Measurements from ENCODE around the gene ZNF724.
A peak's percentile ranks its signal among the peaks of the same experiment; 100 is the strongest.
"Not testable (repeated sequence)": the region's sequence is repeated elsewhere in the genome, so short reads cannot be mapped to it uniquely, and the experiment has no call there.

The ZNF724 gene

DNA sequence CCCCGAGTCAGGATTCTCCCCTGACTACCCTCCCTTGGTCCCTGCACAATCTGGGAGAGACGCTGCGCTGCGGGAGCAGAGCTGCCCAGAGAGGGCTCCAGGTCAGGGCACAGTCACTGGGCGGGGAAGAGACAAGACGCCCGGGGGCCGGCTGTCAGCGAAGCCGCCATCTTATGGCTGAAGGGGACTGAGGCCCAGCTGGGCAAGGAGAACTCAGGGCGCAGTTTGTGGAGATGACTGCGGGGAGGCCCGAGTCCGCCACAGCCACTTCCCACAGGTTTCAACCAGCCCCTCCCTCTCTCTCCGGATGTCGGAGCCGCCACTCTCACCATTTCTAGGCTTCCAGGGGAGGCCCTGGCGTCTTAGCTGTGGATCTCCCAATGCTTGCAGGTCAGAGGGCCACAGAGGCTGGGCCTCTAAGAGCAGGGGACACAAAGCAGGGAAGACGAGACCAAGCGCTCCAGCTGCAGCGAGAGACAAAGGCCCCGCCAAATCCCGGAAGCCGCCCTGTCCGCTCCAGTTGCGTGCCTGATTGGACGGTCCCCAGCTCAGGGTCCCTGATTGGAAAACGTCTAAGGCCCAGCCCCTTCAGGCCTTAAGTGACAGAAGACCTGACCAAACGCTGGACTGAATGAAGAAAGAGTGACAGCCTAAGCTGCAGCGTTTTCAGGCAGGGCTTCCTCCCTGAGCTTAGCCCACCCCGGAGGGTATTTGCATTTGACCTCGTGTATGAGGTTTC lies at the start of gene ZNF724:
TSS of gene ZNF724 (minus strand) at position 484 of the 739 bp plus-strand sequence. CDS start at position 332, 152 bp downstream.
- H3K4me3 ChIP-seq (ENCODE audit: insufficient read length, low read depth), result peak within 1 kb of the TSS; percentile 95
- peak within 1 kb of the TSS; percentile 94 for H3K9ac ChIP-seq (ENCODE audit: insufficient read length, low read depth)
- peaks cover 37% of the 10 kb centered on the region for H3K36me3 ChIP-seq (ENCODE audit: insufficient read depth, insufficient read length, low read length)
- TF ChIP-seq ZNF274 (IDR thresholded peaks at IDR 0.05; ENCODE audit: low read depth, low read length) (no peak), SUZ12 (IDR thresholded peaks at IDR 0.05; ENCODE audit: extremely low read depth, insufficient read depth, insufficient read length) (no peak), YY1 (IDR thresholded peaks at IDR 0.05; ENCODE audit: insufficient read depth, insufficient read length) (no peak)
- H3K4me1 ChIP-seq (ENCODE audit: insufficient read depth, insufficient read length), result peaks cover 2% of the 10 kb centered on the region
- DNase-seq (ENCODE audit: low read depth, low spot score), result peak; percentile 98
- no peaks in the 10 kb centered on the region for H3K27me3 ChIP-seq (ENCODE audit: insufficient read depth, insufficient read length)
- H3K9me3 ChIP-seq (ENCODE audit: insufficient read depth, low read length), result peaks cover 15% of the 10 kb centered on the region

DNA sequence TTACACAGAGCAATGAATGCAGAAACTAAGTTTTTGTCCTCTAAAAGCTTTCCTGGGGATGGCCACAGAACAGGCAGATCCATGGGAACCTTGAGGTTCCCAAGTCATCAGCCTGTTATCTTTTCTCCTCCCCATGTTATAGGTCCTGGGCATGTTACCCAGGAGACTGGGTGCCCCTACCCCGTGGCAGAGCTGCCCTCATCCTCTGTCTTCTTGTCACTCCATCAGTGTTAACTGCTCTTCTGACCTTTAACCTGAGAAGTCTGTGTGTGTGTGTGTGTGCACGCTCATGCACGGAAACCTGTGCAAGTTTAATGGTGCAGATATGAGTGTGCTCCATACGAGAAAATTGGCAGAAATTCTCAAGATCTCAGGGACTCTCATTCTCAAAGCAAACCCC lies 43.9 kb upstream of the ZNF724 start:
- no peak overlapping the region for H3K4me3 ChIP-seq (ENCODE audit: insufficient read length, low read depth)
- no peaks in the 10 kb centered on the region for H3K4me1 ChIP-seq (ENCODE audit: insufficient read depth, insufficient read length)
- no peak overlapping the region for H3K9ac ChIP-seq (ENCODE audit: insufficient read length, low read depth)
- TF ChIP-seq YY1 (IDR thresholded peaks at IDR 0.05; ENCODE audit: insufficient read depth, insufficient read length) (no peak), ZNF274 (IDR thresholded peaks at IDR 0.05; ENCODE audit: low read depth, low read length) (no peak), SUZ12 (IDR thresholded peaks at IDR 0.05; ENCODE audit: extremely low read depth, insufficient read depth, insufficient read length) (no peak)
- H3K36me3 ChIP-seq (ENCODE audit: insufficient read depth, insufficient read length, low read length), result no peaks in the 10 kb centered on the region
- no peak for DNase-seq (ENCODE audit: low read depth, low spot score)
- no peaks in the 10 kb centered on the region for H3K27me3 ChIP-seq (ENCODE audit: insufficient read depth, insufficient read length)
- 0 out of 2 replicates have a peak, but pooled peaks cover 4% of the 10 kb centered on the region for H3K9me3 ChIP-seq (ENCODE audit: insufficient read depth, low read length)

DNA sequence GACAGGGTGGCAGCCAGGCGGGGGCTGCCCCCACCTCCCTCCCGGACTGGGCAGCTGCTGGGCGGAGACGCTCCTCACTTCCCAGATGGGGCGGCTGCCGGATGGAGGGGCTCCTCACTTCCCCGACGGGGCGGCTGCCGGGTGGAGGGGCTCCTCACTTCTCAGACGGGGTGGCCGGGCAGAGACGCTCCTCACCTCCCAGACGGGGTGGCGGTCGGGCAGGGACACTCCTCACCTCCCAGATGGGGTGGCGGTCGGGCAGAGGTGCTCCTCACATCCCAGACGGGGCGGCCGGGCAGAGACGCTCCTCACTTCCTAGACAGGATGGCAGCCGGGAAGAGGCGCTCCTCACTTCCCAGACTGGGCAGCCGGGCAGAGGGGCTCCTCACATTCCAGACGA lies 39.8 kb upstream of the ZNF724 start:
- peaks cover 25% of the 10 kb centered on the region for H3K9me3 ChIP-seq (ENCODE audit: insufficient read depth, low read length)
- not testable (repeated sequence) for H3K4me3 ChIP-seq (ENCODE audit: insufficient read length, low read depth); DNase-seq (ENCODE audit: low read depth, low spot score); H3K4me1 ChIP-seq (ENCODE audit: insufficient read depth, insufficient read length); H3K36me3 ChIP-seq (ENCODE audit: insufficient read depth, insufficient read length, low read length); H3K9ac ChIP-seq (ENCODE audit: insufficient read length, low read depth); H3K27me3 ChIP-seq (ENCODE audit: insufficient read depth, insufficient read length)

DNA sequence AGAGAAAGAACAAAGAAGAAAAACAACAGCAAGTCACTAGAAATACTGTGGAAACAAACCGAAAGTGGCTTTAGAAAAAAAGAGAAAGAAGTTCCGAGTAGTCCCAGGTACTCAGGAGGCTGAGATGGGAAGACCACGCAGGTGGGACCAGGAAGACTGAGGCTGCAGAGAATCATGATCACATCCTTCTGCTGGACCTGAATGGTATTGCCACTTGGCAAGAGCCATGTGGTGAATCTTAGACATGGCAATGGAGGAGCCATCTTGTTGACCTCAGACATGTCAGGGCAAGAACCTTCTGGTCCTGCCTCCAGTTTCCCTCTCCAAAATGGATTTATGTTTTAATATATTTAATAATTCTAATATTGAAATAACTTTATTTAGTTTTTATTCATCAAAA lies 37.4 kb upstream of the ZNF724 start:
- Histone ChIP-seq H3K9ac (ENCODE audit: insufficient read length, low read depth) (no peak overlapping the region), H3K4me1 (ENCODE audit: insufficient read depth, insufficient read length) (no peaks in the 10 kb centered on the region), H3K9me3 (ENCODE audit: insufficient read depth, low read length) (peaks cover 25% of the 10 kb centered on the region), H3K4me3 (ENCODE audit: insufficient read length, low read depth) (no peak overlapping the region), H3K27me3 (ENCODE audit: insufficient read depth, insufficient read length) (no peaks in the 10 kb centered on the region), H3K36me3 (ENCODE audit: insufficient read depth, insufficient read length, low read length) (no peaks in the 10 kb centered on the region)
- TF ChIP-seq ZNF274 (IDR thresholded peaks at IDR 0.05; ENCODE audit: low read depth, low read length) (no peak), YY1 (IDR thresholded peaks at IDR 0.05; ENCODE audit: insufficient read depth, insufficient read length) (no peak), SUZ12 (IDR thresholded peaks at IDR 0.05; ENCODE audit: extremely low read depth, insufficient read depth, insufficient read length) (no peak)
- no peak for DNase-seq (ENCODE audit: low read depth, low spot score)

DNA sequence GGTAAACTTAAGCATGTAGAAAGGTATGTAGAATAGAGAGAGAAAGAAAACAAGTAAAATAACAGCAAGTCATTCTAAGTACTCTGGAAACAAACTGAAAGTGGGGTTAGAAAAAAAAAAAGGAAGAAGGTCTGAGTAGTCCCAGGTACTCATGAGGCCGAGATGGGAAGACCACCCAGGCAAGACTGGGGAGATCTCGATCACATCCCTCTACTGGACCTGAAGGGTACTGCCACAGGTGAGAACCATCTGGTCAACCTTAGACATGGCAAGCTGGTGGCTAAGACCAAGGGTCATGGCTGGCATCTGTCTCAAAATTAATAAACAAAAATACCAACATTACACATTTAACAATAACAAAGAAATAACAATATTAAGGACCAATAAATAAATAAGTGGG lies 36.3 kb upstream of the ZNF724 start:
- Histone ChIP-seq H3K9ac (ENCODE audit: insufficient read length, low read depth) (no peak overlapping the region), H3K27me3 (ENCODE audit: insufficient read depth, insufficient read length) (no peaks in the 10 kb centered on the region), H3K36me3 (ENCODE audit: insufficient read depth, insufficient read length, low read length) (no peaks in the 10 kb centered on the region), H3K4me1 (ENCODE audit: insufficient read depth, insufficient read length) (no peaks in the 10 kb centered on the region), H3K9me3 (ENCODE audit: insufficient read depth, low read length) (peaks cover 25% of the 10 kb centered on the region), H3K4me3 (ENCODE audit: insufficient read length, low read depth) (no peak overlapping the region)
- TF ChIP-seq SUZ12 (IDR thresholded peaks at IDR 0.05; ENCODE audit: extremely low read depth, insufficient read depth, insufficient read length) (no peak), YY1 (IDR thresholded peaks at IDR 0.05; ENCODE audit: insufficient read depth, insufficient read length) (no peak), ZNF274 (IDR thresholded peaks at IDR 0.05; ENCODE audit: low read depth, low read length) (no peak)
- peak; percentile 42 for DNase-seq (ENCODE audit: low read depth, low spot score)

DNA sequence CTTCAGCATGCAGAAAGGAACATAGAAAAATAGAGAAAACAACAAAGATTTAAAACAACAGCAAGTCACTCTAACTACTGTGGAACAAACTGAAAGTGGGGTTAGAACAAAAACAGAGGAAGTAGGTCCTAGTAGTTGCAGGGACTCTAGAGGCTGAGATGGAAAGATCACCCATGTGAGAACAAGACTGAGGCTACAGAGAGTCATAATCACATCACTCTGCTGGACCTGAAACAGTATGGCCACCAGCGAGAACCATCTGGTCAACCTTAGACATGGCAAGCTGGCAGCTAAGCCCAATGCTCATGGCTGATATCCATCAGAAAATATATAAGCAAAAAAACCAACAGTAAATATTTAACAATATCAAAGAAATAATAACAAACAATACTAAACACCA lies 35.8 kb upstream of the ZNF724 start:
- no peak for DNase-seq (ENCODE audit: low read depth, low spot score)
- no peak overlapping the region for H3K4me3 ChIP-seq (ENCODE audit: insufficient read length, low read depth)
- TF ChIP-seq SUZ12 (IDR thresholded peaks at IDR 0.05; ENCODE audit: extremely low read depth, insufficient read depth, insufficient read length), result no peak
- no peak for TF ChIP-seq ZNF274 (IDR thresholded peaks at IDR 0.05; ENCODE audit: low read depth, low read length)
- TF ChIP-seq YY1 (IDR thresholded peaks at IDR 0.05; ENCODE audit: insufficient read depth, insufficient read length), result no peak

DNA sequence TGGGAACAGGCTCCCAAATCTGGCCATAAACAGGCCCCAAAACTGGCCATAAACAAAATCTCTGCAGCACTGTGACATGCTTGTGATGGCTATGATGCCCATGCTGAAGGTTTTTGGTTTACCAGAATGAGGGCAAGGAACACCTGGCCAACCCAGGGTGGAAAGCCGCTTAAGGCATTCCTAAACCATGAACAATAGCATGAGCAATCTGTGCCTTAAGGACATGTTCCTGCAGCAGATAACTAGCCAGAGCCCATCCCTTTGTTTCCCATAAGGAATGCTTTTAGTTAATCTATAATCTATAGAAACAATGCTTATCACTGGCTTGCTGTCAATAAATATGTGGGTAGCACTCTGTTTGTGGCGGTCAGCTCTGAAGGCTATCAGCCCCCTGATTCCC lies 35.1 kb upstream of the ZNF724 start:
- not testable (repeated sequence) for H3K27me3 ChIP-seq (ENCODE audit: insufficient read depth, insufficient read length); H3K36me3 ChIP-seq (ENCODE audit: insufficient read depth, insufficient read length, low read length); H3K4me1 ChIP-seq (ENCODE audit: insufficient read depth, insufficient read length); DNase-seq (ENCODE audit: low read depth, low spot score); H3K9ac ChIP-seq (ENCODE audit: insufficient read length, low read depth); H3K4me3 ChIP-seq (ENCODE audit: insufficient read length, low read depth)
- H3K9me3 ChIP-seq (ENCODE audit: insufficient read depth, low read length), result peaks cover 25% of the 10 kb centered on the region

More for the DNA sequence above, 35.8 kb upstream of the ZNF724 start:
- Histone ChIP-seq H3K9ac (ENCODE audit: insufficient read length, low read depth) (no peak overlapping the region), H3K36me3 (ENCODE audit: insufficient read depth, insufficient read length, low read length) (no peaks in the 10 kb centered on the region), H3K27me3 (ENCODE audit: insufficient read depth, insufficient read length) (no peaks in the 10 kb centered on the region), H3K9me3 (ENCODE audit: insufficient read depth, low read length) (peaks cover 25% of the 10 kb centered on the region), H3K4me1 (ENCODE audit: insufficient read depth, insufficient read length) (no peaks in the 10 kb centered on the region)

Data from NT2/D1 (cell line).